Right lung (tissue), 5 donors: ENCODE data around the gene ZNF462. TPM values are rescaled to one million over a fixed set of nuclear protein-coding genes. Genes with fewer than 3 reads are reported as not detected.

ENCODE experiments used
- DNase-seq, 2 donors: peaks; one replicate each; pipeline ENCODE4 v3.0.0-alpha.2; 2013
- polyA plus RNA-seq, 5 donors: library from polyadenylated mRNA; unstranded; fragments of 120-200 nt; gene quantifications; one replicate each; pipeline versions ENCODE4 v1.2.1 to v1.2.3, GENCODE V29; 2013; ENCODE audit warnings: inconsistent platforms in 1 of 5, low replicate concordance in 1 of 5; ENCODE audit not compliant: insufficient read length in 5 of 5, insufficient read depth in 1 of 5

Gene ZNF462
- polyA plus RNA-seq, 5 donors, result 18.8 to 29.2 (median 28.7) TPM

DNA sequence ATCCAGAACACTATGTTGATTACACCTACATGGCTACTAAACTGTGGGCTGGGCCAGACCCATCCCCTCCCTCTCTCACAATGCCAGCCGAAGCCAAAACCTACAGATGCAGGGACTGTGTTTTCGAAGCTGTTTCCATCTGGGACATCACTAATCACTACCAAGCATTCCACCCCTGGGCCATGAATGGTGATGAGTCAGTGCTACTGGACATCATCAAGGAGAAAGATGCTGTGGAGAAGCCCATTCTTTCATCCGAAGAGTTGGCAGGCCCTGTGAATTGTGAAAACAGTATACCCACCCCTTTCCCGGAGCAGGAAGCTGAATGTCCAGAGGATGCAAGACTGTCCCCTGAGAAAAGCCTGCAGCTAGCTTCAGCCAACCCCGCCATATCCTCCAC lies 65.0 kb downstream of the ZNF462 start:
- no peak for DNase-seq

DNA sequence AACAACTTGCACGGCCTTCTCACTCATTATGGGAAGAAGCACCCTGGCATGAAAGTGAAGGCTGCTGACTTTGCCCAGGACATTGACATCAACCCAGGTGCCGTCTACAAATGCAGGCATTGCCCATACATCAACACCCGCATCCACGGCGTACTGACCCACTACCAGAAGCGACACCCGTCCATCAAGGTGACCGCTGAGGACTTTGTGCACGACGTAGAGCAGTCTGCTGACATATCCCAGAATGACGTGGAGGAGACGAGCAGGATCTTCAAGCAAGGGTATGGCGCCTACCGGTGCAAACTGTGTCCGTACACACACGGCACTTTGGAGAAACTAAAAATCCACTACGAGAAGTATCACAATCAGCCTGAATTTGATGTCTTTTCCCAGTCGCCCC lies 65.4 kb downstream of the ZNF462 start:
- no peak for DNase-seq

GRCh38 chr9:106929471-106930177 lies 66.7 kb downstream of the ZNF462 start:
- DNase-seq, result peak; percentile 52 to 63

- no peak for DNase-seq
These were observed 67.5 kb downstream of the ZNF462 start for GRCh38 chr9:106930477-106930876.

- DNase-seq, result no peak
These were observed 68.5 kb downstream of the ZNF462 start for GRCh38 chr9:106931466-106931865.

DNA sequence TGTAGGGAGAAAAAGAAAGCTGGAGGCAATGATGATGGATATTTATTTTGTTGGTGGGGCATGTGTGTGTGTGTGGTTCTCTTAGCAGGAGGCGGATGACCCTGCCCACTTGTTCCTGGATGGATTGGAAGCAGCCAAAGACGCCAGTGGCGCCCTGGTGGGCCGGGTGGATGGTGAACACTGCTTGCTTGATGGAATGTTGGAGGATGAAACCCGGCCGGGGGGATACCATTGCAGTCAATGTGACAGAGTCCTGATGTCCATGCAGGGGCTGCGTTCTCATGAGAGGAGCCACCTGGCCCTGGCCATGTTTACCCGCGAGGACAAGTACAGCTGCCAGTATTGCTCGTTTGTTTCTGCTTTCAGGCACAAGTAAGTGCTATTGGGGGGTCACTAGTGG lies 69.2 kb downstream of the ZNF462 start:
- no peak for DNase-seq

DNA sequence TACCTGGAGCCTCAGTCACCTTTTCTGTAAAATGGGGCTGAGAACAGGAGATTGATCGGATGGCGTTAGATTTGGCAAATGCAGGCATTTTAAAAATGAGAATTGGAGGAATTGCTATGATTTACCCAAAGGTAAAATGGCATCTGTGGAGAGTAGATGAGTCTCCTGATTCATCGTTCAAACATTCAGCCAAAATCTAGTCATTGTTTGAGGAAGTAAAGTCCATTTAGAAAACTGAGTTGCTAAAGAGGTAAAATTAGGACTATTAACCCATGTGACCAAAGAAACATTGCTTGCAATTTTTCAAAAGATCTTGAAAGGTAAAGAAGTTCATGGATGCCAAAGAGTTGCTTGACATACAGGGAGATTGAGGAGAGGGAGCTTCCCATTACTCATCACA lies 69.7 kb downstream of the ZNF462 start:
- no peak for DNase-seq

DNA sequence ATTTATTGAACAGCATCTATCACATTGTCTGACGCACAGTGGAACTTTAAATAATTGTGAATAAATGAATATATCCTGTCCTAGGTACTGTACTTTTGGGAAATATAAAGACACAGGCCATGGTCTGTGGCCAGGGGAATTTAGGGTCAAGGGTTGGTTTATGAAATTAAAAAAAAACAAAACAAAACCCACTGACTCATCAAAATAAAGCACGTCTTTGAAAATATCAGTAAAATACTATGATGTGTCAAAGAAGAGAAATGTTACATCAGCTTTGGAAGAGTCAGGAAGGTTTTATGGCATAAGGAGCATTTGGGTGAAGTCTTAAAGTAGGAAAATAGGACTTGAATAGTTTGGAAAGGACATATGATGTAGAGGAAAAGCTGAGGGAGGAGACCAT lies 70.5 kb downstream of the ZNF462 start:
- no peak for DNase-seq

- no peak for DNase-seq
These were observed 71.7 kb downstream of the ZNF462 start for GRCh38 chr9:106934442-106935238.

DNA sequence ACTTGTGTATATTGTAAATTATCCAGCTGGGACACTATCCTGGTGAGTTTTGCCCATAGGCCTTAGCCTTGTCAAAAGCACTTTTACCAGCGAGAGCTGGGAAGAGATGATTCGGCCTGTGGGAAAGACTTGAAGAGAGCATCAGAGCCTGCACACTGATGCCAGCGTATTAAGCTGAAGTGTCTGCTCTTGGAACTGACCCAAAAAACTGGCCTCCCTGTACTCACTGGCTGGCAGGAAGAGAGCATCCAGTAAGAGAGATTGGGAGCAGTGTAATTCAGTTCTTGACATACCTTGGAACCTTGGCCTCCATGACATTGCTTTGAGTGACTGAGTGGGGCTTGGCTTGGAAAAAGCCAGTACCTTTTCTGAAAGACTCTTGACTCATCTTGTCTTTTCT lies 73.7 kb downstream of the ZNF462 start:
- no peak for DNase-seq

DNA sequence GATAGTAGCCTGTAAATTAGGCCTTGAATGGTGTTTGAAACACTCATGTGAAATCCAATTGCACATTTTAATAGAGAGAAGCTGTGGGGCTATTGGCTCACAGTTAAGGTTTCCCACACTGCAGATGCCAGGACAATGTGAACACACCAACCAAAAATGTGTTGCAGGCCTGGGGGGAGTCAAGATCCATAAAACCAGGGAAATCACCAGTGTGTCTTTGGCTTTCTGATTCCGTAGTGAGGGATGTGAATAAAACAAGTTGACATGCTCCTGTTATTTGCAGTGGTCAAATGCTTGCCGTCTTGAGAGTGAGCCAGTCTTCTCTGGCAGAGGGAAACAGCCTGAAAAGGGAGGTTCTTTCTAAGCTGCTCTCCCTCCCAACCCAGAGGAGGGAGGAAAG lies 79.0 kb downstream of the ZNF462 start:
- DNase-seq, result no peak

DNA sequence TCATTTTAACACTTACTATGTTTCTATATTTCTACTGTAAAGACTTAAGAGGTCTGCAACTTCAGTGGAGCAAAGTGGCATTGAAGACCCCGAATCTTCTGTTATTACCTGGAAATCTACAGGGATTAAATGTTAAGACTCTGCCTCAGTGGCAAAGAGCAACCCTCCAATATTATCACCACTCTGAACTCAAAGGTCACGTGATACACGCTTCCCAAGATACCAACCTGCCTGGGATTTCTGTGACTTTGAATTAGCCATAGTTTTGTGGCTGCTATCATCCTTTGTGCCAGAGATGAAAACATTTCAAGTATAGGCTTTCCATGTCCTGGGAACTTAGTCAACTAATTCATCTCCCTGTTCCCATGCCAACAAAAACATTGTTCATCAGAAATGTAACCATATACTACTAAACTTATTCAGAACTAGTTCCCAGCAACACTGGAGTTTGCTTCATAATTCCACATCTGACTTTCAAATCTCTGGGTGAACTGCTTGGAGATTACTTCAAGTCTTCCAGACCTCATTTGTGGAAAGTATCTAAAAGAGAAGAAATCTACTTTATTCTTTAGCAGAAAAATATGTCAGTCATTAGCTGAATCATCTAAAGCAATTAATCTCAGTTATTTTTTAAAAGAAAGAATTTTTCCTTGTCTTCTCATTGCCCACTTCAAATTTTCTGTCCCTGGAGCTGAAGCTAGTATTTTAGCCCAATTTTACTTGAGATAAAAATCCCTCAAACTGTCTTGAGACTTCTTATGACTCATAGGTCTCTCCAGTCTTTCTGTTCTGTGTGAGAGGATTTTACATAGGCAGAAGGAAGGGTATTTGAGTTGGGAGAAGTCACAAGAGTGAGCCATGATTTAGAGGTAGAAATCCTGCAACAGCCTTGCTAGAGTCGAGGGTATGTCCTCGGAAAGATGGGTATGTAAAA lies 83.0 kb downstream of the ZNF462 start:
- DNase-seq, result no peak

- DNase-seq, result no peak
These were observed 84.3 kb downstream of the ZNF462 start for GRCh38 chr9:106947106-106947900.

GRCh38 chr9:106953174-106953573 lies 90.2 kb downstream of the ZNF462 start:
- no peak for DNase-seq

GRCh38 chr9:106954558-106954957 lies 91.6 kb downstream of the ZNF462 start:
- no peak for DNase-seq

DNA sequence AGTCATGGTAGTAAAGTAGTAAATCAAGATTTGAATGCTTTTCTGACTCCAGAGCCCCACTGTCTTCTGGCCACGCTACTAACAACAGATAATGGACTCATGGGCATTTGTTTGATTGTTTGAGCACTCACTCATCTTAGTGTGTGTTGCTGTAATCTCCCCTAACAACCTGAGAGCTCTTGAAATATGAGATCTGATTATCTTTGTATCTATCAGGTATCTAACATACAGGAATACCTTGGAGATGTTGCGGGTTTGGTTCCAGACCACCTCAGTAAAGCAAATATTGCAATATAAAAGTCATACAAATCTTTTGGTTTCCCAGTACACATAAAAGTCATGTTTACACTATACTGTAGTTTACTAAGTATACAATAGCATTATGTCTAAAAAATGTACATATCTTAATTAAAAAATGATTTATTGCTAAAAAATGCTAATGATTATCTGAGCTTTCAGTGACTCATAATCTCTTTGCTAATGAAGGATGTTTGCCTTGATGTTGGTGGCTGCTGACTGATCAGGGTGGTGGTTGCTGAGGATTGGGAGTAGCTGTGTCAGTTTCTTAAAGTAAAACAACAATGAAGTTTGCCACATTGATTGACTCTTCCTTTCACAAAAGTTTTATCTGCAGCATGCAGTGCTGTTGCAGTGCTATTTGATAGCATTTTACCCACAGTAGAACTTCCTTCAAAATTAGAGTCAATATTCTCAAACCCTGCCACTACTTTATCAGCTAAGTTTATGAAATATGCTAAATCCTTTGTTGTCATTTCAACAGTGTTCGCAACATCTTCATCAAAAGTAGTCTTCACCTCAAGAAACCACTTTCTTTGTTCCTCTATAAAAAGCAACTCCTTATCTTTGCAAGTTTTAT lies 92.2 kb downstream of the ZNF462 start:
- DNase-seq, result no peak

DNA sequence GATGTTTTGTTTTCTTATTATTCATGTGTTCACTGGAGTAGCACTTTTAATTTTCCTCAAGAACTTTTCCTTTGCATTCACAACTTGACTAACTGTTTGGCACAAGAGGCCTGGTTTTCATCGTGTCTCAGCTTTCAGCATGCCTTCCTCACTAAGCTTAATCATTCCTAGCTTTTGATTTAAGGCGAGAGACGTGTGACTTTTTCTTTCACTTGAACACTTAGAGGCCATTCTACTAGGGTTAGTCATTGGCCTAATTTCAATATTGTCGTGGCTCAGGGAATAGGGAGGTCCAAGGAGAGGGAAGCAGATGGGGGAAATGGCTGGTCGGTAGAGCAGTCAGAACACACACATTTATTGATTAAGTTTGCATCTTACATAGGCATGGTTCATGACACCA lies 94.0 kb downstream of the ZNF462 start:
- DNase-seq, result no peak

DNA sequence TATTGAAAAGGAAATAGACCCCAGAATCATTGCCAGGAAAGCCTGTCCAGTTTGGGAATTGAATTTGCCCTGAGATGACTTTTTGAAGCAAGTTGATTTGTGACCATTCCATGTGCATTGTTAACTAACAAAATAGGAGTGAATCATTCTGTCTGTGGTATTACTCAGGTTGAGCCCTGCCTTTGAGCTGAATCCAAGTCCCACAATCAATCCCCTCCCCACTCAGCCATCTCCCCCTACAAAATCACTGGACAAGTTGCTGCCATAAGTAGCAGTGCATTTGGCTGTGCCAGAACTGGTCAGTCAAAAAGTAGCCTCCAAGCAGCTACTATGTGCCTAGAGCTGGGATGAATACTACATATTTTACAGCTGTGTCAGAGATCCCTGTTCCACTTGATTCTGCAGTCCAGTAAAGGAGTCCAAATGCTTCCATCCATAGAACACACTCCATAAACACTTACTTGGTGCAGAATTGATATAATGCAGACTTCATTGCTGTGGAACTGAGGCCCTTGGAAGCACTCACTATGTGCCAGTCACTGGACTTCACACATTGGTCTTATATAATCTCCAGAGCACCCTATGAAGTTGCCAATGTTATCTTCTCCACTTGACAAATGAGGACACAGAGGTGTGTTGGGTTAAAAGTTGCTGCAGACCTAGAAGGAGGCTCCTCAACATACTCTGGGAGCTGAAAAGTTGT lies 96.1 kb downstream of the ZNF462 start:
- DNase-seq, result no peak

DNA sequence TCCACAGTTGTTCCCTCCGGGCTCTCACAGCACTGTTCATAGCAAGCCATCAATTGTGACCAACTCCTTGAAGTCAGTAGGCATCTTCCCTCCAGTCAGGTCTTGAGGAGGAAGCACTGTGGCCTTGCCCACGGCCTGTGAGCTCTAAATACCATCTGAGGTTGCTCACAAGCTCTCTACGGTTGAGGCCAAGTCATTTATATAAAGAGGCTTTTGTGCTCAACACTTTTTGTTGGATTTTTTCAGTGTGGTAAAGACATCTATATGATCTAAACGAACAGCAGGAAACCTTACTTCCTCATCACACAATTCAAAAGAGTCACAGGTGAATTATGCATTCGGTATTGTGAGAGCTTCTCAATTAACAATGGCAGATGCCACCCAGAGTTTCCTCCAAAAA lies 97.3 kb downstream of the ZNF462 start:
- DNase-seq, result no peak

DNA sequence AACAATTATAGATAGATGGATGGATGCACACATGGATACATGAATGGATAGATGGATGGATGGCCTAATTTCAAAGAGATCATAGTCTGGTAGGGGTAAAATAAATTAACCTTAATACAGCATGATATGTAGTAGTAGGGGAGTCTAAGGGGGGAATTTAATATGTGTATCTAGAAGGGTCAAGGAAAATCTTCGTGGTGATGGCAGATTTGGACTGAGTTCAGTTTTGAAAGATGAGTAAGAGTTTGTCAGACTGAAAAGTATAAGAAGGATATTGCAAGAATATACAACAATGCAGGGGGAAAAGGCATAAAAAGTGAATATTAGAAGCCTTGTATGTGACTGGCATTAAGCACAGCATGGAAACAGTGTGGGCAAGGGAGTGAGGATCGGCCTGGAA lies 98.7 kb downstream of the ZNF462 start:
- no peak for DNase-seq
